Esophagus muscularis mucosa (tissue), 3 donors: ENCODE measurements around the gene WNT6.

Experiments used
- CTCF ChIP-seq, 3 experiments: fragments of 200-600 bp in 2 of 3; fragments of 450-650 bp in 1 of 3; sonication (generic) in 2 of 3; IDR thresholded peaks; one replicate each; pipeline ENCODE4 v1.5.1; 2017 to 2019; ENCODE audit warnings: antibody characterized with exemption in 3 of 3, mild to moderate bottlenecking in 2 of 3, moderate library complexity in 1 of 3
- EP300 ChIP-seq: sonication (generic); formaldehyde crosslinking; IDR thresholded peaks from one replicate; pipeline ENCODE4 v1.6.1; 2017; ENCODE audit warnings: antibody characterized with exemption

GRCh38 chr2:218832081-218832480 is 27.5 kb upstream of the WNT6 start:
- TF ChIP-seq CTCF (IDR thresholded peaks at IDR 0.05), result no peak
- no peak for TF ChIP-seq EP300
